ENCODE measurements around the gene RSPH6A.

The RSPH6A gene

GRCh38 chr19:45774765-45775164 is 40.3 kb downstream of the RSPH6A start:
- no peak for DNase-seq (ENCODE audit: low spot score in 2 of 2)
- in situ Hi-C loops (cut with MboI; ENCODE audit: low sequenced_read_pairs): no loop called here
- Histone ChIP-seq H3K27me3 (ENCODE audit: low read depth) (no peaks in the 10 kb centered on the region), H3K9me3 (no peaks in the 10 kb centered on the region), H3K4me1 (peaks cover 11% of the 10 kb centered on the region), H3K36me3 (replicated peaks) (peaks cover 12% of the 10 kb centered on the region), H3K4me3 (no peak overlapping the region)

- Histone ChIP-seq H3K27me3 (ENCODE audit: low read depth) (no peaks in the 10 kb centered on the region), H3K4me1 (peaks cover 4% of the 10 kb centered on the region; the same call in 1 of the 2 replicates), H3K36me3 (replicated peaks) (peaks cover 12% of the 10 kb centered on the region), H3K4me3 (no peak overlapping the region), H3K9me3 (no peaks in the 10 kb centered on the region)
- in situ Hi-C loops (cut with MboI; ENCODE audit: low sequenced_read_pairs): no loop called here
- no peak for DNase-seq (ENCODE audit: low spot score in 2 of 2)
Measured at GRCh38 chr19:45773384-45773783, 41.7 kb downstream of the RSPH6A start.

- Histone ChIP-seq H3K36me3 (replicated peaks) (peaks cover 11% of the 10 kb centered on the region), H3K4me1 (peaks cover 4% of the 10 kb centered on the region; the same call in 1 of the 2 replicates), H3K27me3 (ENCODE audit: low read depth) (no peaks in the 10 kb centered on the region), H3K9me3 (no peaks in the 10 kb centered on the region), H3K4me3 (no peak overlapping the region)
- no peak for DNase-seq (ENCODE audit: low spot score in 2 of 2)
- in situ Hi-C loops (cut with MboI; ENCODE audit: low sequenced_read_pairs): no loop called here
Measured at GRCh38 chr19:45772912-45773311, 42.2 kb downstream of the RSPH6A start.

- no peaks in the 10 kb centered on the region for H3K9me3 ChIP-seq
- H3K4me1 ChIP-seq: peaks cover 4% of the 10 kb centered on the region; the same call in 1 of the 2 replicates
- DNase-seq (ENCODE audit: low spot score in 2 of 2): no peak
- H3K4me3 ChIP-seq: no peak overlapping the region
- in situ Hi-C loops (cut with MboI; ENCODE audit: low sequenced_read_pairs): no loop called here
- peaks cover 5% of the 10 kb centered on the region for H3K36me3 ChIP-seq (replicated peaks)
- no peaks in the 10 kb centered on the region for H3K27me3 ChIP-seq (ENCODE audit: low read depth)
Measured at GRCh38 chr19:45772130-45772840, 42.8 kb downstream of the RSPH6A start.

- Histone ChIP-seq H3K36me3 (replicated peaks) (no peaks in the 10 kb centered on the region; the same call in none of the 2 replicates), H3K4me3 (no peak overlapping the region), H3K27me3 (ENCODE audit: low read depth) (no peaks in the 10 kb centered on the region), H3K4me1 (peaks cover 10% of the 10 kb centered on the region), H3K9me3 (no peaks in the 10 kb centered on the region)
- in situ Hi-C loops (cut with MboI; ENCODE audit: low sequenced_read_pairs): no loop called here
- DNase-seq (ENCODE audit: low spot score in 2 of 2): no peak
Measured at GRCh38 chr19:45771311-45771933, 43.7 kb downstream of the RSPH6A start.

- no peaks in the 10 kb centered on the region for H3K27me3 ChIP-seq (ENCODE audit: low read depth)
- peak overlapping the region; percentile 63 for H3K4me3 ChIP-seq
- in situ Hi-C loops (cut with MboI; ENCODE audit: low sequenced_read_pairs): no loop called here
Measured at GRCh38 chr19:45770192-45771101, 44.7 kb downstream of the RSPH6A start.

GRCh38 chr19:45769821-45770191 is 45.3 kb downstream of the RSPH6A start:
- DNase-seq (ENCODE audit: low spot score in 2 of 2): no peak
- no peaks in the 10 kb centered on the region; the same call in none of the 2 replicates for H3K36me3 ChIP-seq (replicated peaks)
- H3K9me3 ChIP-seq: no peaks in the 10 kb centered on the region
- no peaks in the 10 kb centered on the region for H3K27me3 ChIP-seq (ENCODE audit: low read depth)
- in situ Hi-C loops (cut with MboI; ENCODE audit: low sequenced_read_pairs): no loop called here
- H3K4me3 ChIP-seq: peak overlapping the region; percentile 63
- peaks cover 10% of the 10 kb centered on the region for H3K4me1 ChIP-seq

More at GRCh38 chr19:45770192-45771101, 44.7 kb downstream of the RSPH6A start:
- Histone ChIP-seq H3K9me3 (no peaks in the 10 kb centered on the region), H3K4me1 (peaks cover 10% of the 10 kb centered on the region), H3K36me3 (replicated peaks) (no peaks in the 10 kb centered on the region; the same call in none of the 2 replicates)
- peak; percentile 97 to 99 for DNase-seq (ENCODE audit: low spot score in 2 of 2)

GRCh38 chr19:45768984-45769782 is 45.9 kb downstream of the RSPH6A start, which contains the start of gene SIX5:
Gene SIX5 (minus strand): TSS chr19:45769252. CDS start chr19:45768844, 408 bp downstream.
- Histone ChIP-seq H3K27me3 (ENCODE audit: low read depth) (no peaks in the 10 kb centered on the region), H3K4me3 (peak within 1 kb of the TSS; percentile 63), H3K36me3 (replicated peaks) (no peaks in the 10 kb centered on the region; the same call in none of the 2 replicates), H3K4me1 (peaks cover 14% of the 10 kb centered on the region), H3K9me3 (no peaks in the 10 kb centered on the region)
- in situ Hi-C loops (cut with MboI; ENCODE audit: low sequenced_read_pairs): no loop called here
- peak; percentile 95 to 99 for DNase-seq (ENCODE audit: low spot score in 2 of 2)

GRCh38 chr19:45768655-45768983 is 46.5 kb downstream of the RSPH6A start:
- peaks cover 15% of the 10 kb centered on the region for H3K4me1 ChIP-seq
- H3K36me3 ChIP-seq (replicated peaks): no peaks in the 10 kb centered on the region; the same call in none of the 2 replicates
- peak overlapping the region; percentile 63 for H3K4me3 ChIP-seq
- in situ Hi-C loops (cut with MboI; ENCODE audit: low sequenced_read_pairs): no loop called here
- peak in 1 of 2 experiments; percentile 62 for DNase-seq (ENCODE audit: low spot score in 2 of 2)
- H3K9me3 ChIP-seq: no peaks in the 10 kb centered on the region
- H3K27me3 ChIP-seq (ENCODE audit: low read depth): no peaks in the 10 kb centered on the region

- Histone ChIP-seq H3K4me3 (peak overlapping the region; percentile 63), H3K4me1 (peaks cover 15% of the 10 kb centered on the region), H3K36me3 (replicated peaks) (no peaks in the 10 kb centered on the region; the same call in 1 of the 2 replicates), H3K27me3 (ENCODE audit: low read depth) (no peaks in the 10 kb centered on the region), H3K9me3 (no peaks in the 10 kb centered on the region)
- DNase-seq (ENCODE audit: low spot score in 2 of 2): peak; percentile 44 to 74
- in situ Hi-C loops (cut with MboI; ENCODE audit: low sequenced_read_pairs): no loop called here
Measured at GRCh38 chr19:45767881-45768654, 47.0 kb downstream of the RSPH6A start.

GRCh38 chr19:45767410-45767880 is 47.7 kb downstream of the RSPH6A start:
- in situ Hi-C loops (cut with MboI; ENCODE audit: low sequenced_read_pairs): no loop called here
- DNase-seq (ENCODE audit: low spot score in 2 of 2): peak; percentile 67 to 85
- peaks cover 15% of the 10 kb centered on the region for H3K4me1 ChIP-seq
- peak overlapping the region; percentile 63 for H3K4me3 ChIP-seq
- no peaks in the 10 kb centered on the region for H3K9me3 ChIP-seq
- H3K36me3 ChIP-seq (replicated peaks): no peaks in the 10 kb centered on the region; the same call in 1 of the 2 replicates
- H3K27me3 ChIP-seq (ENCODE audit: low read depth): no peaks in the 10 kb centered on the region

- H3K36me3 ChIP-seq (replicated peaks): no peaks in the 10 kb centered on the region; the same call in 1 of the 2 replicates
- in situ Hi-C loops (cut with MboI; ENCODE audit: low sequenced_read_pairs): no loop called here
- peak overlapping the region; percentile 63 for H3K4me3 ChIP-seq
- no peaks in the 10 kb centered on the region for H3K27me3 ChIP-seq (ENCODE audit: low read depth)
- no peak for DNase-seq (ENCODE audit: low spot score in 2 of 2)
- H3K9me3 ChIP-seq: no peaks in the 10 kb centered on the region
- H3K4me1 ChIP-seq: peaks cover 15% of the 10 kb centered on the region
Measured at GRCh38 chr19:45766869-45767346, 48.2 kb downstream of the RSPH6A start.
